ENCODE measurements around the gene PCSK5. TPM values are rescaled to one million over a fixed set of nuclear protein-coding genes. Genes with fewer than 3 reads are reported as not detected.

Gene PCSK5
- total and polyA plus RNA-seq, 12 donors = 2.2 to 31.8 (median 8.4) TPM

- no peak for DNase-seq
- Histone ChIP-seq H3K27ac (peak overlapping the region in 1 of 5 donors; percentile 41), H3K27me3 (no peaks in the 10 kb centered on the region), H3K36me3 (replicated peaks in 1 of 2) (no peaks in the 10 kb centered on the region), H3K4me3 (no peak overlapping the region), H3K9me3 (replicated peaks in 1 of 3) (no peaks in the 10 kb centered on the region), H3K4me1 (replicated peaks in 1 of 2) (no peaks in the 10 kb centered on the region)
- TF ChIP-seq POLR2A (IDR thresholded peaks at IDR 0.05) (no peak), CTCF (IDR thresholded peaks at IDR 0.05) (no peak)
- intact Hi-C loops (cut with DNase I) = loop anchor here in 1 of 2 donors (10.0 kb wide), 1 partner anchor 604 kb away; no protein-coding TSS in a partner anchor
- WGBS, 4 donors = 62 to 70% (median 64%) methylated on average over 3 of the region's 3 CpGs
These were observed 21.2 kb upstream of the PCSK5 start for GRCh38 chr9:75869236-75869635.

GRCh38 chr9:75870450-75870849, 20.0 kb upstream of the PCSK5 start:
- 86 to 97% (median 93%) methylated on average over 1 of the region's 1 CpG for WGBS, 4 donors
- TF ChIP-seq CTCF (IDR thresholded peaks at IDR 0.05) = no peak
- TF ChIP-seq POLR2A (IDR thresholded peaks at IDR 0.05) = no peak
- intact Hi-C loops (cut with DNase I) = loop anchor here in 1 of 2 donors (10.0 kb wide), 1 partner anchor 414 kb away; no protein-coding TSS in a partner anchor

GRCh38 chr9:75871624-75872023, 18.8 kb upstream of the PCSK5 start:
- no peak for DNase-seq
- Histone ChIP-seq H3K4me3 (no peak overlapping the region), H3K27me3 (no peaks in the 10 kb centered on the region), H3K27ac (no peak overlapping the region), H3K9me3 (replicated peaks in 1 of 3) (no peaks in the 10 kb centered on the region), H3K36me3 (replicated peaks in 1 of 2) (no peaks in the 10 kb centered on the region), H3K4me1 (replicated peaks in 1 of 2) (no peaks in the 10 kb centered on the region)
- WGBS, 4 donors = 81 to 88% (median 85%) methylated on average over 5 of the region's 5 CpGs
- TF ChIP-seq POLR2A (IDR thresholded peaks at IDR 0.05) (no peak), CTCF (IDR thresholded peaks at IDR 0.05) (no peak)
- intact Hi-C loops (cut with DNase I) = loop anchor here in 1 of 2 donors (10.0 kb wide), 1 partner anchor 413 kb away; no protein-coding TSS in a partner anchor

More at GRCh38 chr9:75870450-75870849, 20.0 kb upstream of the PCSK5 start:
- H3K27ac ChIP-seq = no peak overlapping the region
- H3K4me3 ChIP-seq = no peak overlapping the region
- DNase-seq = no peak
- H3K27me3 ChIP-seq = no peaks in the 10 kb centered on the region
- no peaks in the 10 kb centered on the region for H3K4me1 ChIP-seq (replicated peaks in 1 of 2)
- H3K9me3 ChIP-seq (replicated peaks in 1 of 3) = no peaks in the 10 kb centered on the region
- H3K36me3 ChIP-seq (replicated peaks in 1 of 2) = no peaks in the 10 kb centered on the region

GRCh38 chr9:75873712-75874111, 16.8 kb upstream of the PCSK5 start:
- no peaks in the 10 kb centered on the region for H3K27me3 ChIP-seq
- DNase-seq = no peak
- 65 to 90% (median 72%) methylated on average over 1 of the region's 1 CpG for WGBS, 4 donors
- no peaks in the 10 kb centered on the region for H3K4me1 ChIP-seq (replicated peaks in 1 of 2)
- H3K27ac ChIP-seq = no peak overlapping the region
- TF ChIP-seq CTCF (IDR thresholded peaks at IDR 0.05) = no peak
- no peak for TF ChIP-seq POLR2A (IDR thresholded peaks at IDR 0.05)
- H3K9me3 ChIP-seq (replicated peaks in 1 of 3) = no peaks in the 10 kb centered on the region
- intact Hi-C loops (cut with DNase I) = loop anchor here in 1 of 2 donors (10.0 kb wide), 1 partner anchor 411 kb away; no protein-coding TSS in a partner anchor
- H3K36me3 ChIP-seq (replicated peaks in 1 of 2) = no peaks in the 10 kb centered on the region
- no peak overlapping the region for H3K4me3 ChIP-seq

Measured in adrenal gland (tissue), 12 donors.